Measurements from ENCODE around the gene SLC25A22.

- TF ChIP-seq, protein P1, sequence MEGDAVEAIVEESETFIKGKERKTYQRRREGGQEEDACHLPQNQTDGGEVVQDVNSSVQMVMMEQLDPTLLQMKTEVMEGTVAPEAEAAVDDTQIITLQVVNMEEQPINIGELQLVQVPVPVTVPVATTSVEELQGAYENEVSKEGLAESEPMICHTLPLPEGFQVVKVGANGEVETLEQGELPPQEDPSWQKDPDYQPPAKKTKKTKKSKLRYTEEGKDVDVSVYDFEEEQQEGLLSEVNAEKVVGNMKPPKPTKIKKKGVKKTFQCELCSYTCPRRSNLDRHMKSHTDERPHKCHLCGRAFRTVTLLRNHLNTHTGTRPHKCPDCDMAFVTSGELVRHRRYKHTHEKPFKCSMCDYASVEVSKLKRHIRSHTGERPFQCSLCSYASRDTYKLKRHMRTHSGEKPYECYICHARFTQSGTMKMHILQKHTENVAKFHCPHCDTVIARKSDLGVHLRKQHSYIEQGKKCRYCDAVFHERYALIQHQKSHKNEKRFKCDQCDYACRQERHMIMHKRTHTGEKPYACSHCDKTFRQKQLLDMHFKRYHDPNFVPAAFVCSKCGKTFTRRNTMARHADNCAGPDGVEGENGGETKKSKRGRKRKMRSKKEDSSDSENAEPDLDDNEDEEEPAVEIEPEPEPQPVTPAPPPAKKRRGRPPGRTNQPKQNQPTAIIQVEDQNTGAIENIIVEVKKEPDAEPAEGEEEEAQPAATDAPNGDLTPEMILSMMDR (IDR thresholded peaks at IDR 0.05; ENCODE audit: insufficient read depth, low read length), result no peak
- TF ChIP-seq POLR2AphosphoS5 (IDR thresholded peaks at IDR 0.05; ENCODE audit: low read depth) (no peak), GABPA (IDR thresholded peaks at IDR 0.05; ENCODE audit: low read depth) (no peak)
- TF ChIP-seq, protein P2, sequence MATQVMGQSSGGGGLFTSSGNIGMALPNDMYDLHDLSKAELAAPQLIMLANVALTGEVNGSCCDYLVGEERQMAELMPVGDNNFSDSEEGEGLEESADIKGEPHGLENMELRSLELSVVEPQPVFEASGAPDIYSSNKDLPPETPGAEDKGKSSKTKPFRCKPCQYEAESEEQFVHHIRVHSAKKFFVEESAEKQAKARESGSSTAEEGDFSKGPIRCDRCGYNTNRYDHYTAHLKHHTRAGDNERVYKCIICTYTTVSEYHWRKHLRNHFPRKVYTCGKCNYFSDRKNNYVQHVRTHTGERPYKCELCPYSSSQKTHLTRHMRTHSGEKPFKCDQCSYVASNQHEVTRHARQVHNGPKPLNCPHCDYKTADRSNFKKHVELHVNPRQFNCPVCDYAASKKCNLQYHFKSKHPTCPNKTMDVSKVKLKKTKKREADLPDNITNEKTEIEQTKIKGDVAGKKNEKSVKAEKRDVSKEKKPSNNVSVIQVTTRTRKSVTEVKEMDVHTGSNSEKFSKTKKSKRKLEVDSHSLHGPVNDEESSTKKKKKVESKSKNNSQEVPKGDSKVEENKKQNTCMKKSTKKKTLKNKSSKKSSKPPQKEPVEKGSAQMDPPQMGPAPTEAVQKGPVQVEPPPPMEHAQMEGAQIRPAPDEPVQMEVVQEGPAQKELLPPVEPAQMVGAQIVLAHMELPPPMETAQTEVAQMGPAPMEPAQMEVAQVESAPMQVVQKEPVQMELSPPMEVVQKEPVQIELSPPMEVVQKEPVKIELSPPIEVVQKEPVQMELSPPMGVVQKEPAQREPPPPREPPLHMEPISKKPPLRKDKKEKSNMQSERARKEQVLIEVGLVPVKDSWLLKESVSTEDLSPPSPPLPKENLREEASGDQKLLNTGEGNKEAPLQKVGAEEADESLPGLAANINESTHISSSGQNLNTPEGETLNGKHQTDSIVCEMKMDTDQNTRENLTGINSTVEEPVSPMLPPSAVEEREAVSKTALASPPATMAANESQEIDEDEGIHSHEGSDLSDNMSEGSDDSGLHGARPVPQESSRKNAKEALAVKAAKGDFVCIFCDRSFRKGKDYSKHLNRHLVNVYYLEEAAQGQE (IDR thresholded peaks at IDR 0.05; ENCODE audit: insufficient replicate concordance, low read depth), result no peak
Measured at GRCh38 chr11:800473-800872, 2.4 kb upstream of the SLC25A22 start.
